ENCODE results near the gene DDAH1.

Gene DDAH1

DNA sequence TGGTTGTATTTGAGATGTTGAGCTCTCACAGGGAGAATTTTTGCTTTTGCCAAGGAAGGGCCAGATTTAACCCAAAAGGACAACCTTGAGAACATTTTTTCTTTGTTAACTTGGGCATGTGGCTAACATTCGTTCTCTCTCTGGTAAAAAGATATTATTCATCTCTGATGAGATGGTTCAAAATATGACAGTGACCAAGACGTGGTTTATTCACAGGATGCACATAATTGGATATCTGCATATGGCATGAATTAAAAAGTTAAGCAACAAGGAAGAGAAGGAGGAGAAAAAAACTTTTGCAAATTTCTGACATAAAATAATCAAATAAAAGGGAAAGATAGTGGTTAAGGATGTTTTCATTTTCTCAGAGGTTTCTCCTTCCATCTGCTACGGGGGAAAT is 145.5 kb downstream of the DDAH1 start:
- no peak for DNase-seq (ENCODE audit: low read depth, low spot score)
- ChIA-PET POLR2A (interaction anchor here (1.0 to 2.3 kb wide), 3 partner anchors 11 to 259 kb away, joined by 3 to 14 read pairs (median 4); no protein-coding TSS in a partner anchor), CTCF (interaction anchor here (1.4 kb wide), 1 partner anchor 11 kb away, joined by 4 read pairs; no protein-coding TSS in a partner anchor)
- TF ChIP-seq, protein P1, sequence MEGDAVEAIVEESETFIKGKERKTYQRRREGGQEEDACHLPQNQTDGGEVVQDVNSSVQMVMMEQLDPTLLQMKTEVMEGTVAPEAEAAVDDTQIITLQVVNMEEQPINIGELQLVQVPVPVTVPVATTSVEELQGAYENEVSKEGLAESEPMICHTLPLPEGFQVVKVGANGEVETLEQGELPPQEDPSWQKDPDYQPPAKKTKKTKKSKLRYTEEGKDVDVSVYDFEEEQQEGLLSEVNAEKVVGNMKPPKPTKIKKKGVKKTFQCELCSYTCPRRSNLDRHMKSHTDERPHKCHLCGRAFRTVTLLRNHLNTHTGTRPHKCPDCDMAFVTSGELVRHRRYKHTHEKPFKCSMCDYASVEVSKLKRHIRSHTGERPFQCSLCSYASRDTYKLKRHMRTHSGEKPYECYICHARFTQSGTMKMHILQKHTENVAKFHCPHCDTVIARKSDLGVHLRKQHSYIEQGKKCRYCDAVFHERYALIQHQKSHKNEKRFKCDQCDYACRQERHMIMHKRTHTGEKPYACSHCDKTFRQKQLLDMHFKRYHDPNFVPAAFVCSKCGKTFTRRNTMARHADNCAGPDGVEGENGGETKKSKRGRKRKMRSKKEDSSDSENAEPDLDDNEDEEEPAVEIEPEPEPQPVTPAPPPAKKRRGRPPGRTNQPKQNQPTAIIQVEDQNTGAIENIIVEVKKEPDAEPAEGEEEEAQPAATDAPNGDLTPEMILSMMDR (IDR thresholded peaks at IDR 0.05; ENCODE audit: insufficient read depth, low read length, missing control alignments) = no peak
- no peak overlapping the region for H3K4me3 ChIP-seq (ENCODE audit: low read depth, low read length)

DNA sequence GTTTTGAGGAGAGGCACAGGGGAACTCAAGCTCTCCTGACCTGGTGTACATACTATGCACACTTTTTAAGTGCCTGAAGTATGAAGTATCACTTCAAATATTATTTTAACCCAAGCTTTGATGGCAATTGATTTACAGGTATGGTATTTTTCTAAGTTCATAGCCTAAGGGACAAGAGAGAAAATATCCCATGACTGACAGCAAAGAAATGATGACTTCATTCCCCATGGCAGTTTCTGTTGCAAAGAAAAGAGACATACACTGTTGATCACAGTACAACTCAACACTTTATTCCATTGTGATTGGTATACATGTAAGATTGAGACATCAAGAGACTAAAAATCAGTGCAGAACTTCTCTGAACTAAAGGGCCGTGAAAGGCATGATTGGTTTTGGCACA is 146.7 kb downstream of the DDAH1 start:
- TF ChIP-seq, protein P1 (IDR thresholded peaks at IDR 0.05; ENCODE audit: insufficient read depth, low read length, missing control alignments) = no peak
- DNase-seq (ENCODE audit: low read depth, low spot score) = no peak
- CTCF ChIA-PET = interaction anchor here (2.4 kb wide), 1 partner anchor 10 kb away, joined by 13 read pairs; no protein-coding TSS in a partner anchor
- no peak overlapping the region for H3K4me3 ChIP-seq (ENCODE audit: low read depth, low read length)
- POLR2A ChIA-PET = no interaction called here

DNA sequence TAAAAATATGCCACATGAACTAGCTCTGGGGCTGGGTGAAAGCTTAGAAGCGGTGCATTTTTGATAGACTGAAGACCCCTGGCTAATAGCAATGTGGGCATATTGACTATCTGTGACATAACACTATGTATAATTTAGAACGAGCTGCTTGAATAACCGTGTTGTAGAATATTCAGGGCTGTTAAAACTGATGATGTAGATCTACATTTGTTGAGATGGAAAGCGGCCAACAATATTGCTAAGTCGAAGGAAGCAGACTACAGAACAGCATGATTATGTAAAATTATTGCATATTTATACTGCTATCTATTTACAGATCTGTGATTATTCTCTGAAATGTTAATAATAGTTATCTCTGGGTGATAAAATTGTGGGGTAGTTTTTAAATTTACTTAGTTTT is 147.4 kb downstream of the DDAH1 start:
- TF ChIP-seq, protein P1 (IDR thresholded peaks at IDR 0.05; ENCODE audit: insufficient read depth, low read length, missing control alignments) = no peak
- CTCF ChIA-PET = interaction anchor here (2.4 kb wide), 1 partner anchor 9 kb away, joined by 13 read pairs; no protein-coding TSS in a partner anchor
- POLR2A ChIA-PET = no interaction called here
- no peak for DNase-seq (ENCODE audit: low read depth, low spot score)
- H3K4me3 ChIP-seq (ENCODE audit: low read depth, low read length) = no peak overlapping the region

DNA sequence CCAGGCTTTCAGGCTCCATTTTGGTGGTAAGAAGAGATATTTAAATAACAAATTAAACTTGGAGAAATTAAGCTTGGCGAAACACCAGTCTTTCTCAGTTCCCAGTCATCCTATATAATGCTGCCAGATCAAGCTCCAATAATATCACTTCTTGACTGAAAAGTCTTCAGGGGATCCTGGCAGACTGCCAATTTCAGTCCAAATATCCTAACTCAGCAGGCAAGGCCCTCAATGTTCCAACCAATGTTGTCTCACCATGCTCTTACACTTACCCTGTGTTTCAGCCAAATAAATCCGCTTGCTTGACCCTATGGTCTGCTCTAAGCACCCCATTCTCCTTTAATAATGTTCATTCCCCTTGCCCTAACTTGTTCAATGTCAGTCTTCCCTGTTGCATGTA is 148.6 kb downstream of the DDAH1 start:
- no peak for DNase-seq (ENCODE audit: low read depth, low spot score)
- POLR2A ChIA-PET = no interaction called here
- CTCF ChIA-PET = interaction anchor here (1.1 to 2.4 kb wide), 2 partner anchors 8 to 91 kb away, joined by 3 to 13 read pairs; no protein-coding TSS in a partner anchor
- TF ChIP-seq, protein P1 (IDR thresholded peaks at IDR 0.05; ENCODE audit: insufficient read depth, low read length, missing control alignments) = no peak
- H3K4me3 ChIP-seq (ENCODE audit: low read depth, low read length) = no peak overlapping the region

DNA sequence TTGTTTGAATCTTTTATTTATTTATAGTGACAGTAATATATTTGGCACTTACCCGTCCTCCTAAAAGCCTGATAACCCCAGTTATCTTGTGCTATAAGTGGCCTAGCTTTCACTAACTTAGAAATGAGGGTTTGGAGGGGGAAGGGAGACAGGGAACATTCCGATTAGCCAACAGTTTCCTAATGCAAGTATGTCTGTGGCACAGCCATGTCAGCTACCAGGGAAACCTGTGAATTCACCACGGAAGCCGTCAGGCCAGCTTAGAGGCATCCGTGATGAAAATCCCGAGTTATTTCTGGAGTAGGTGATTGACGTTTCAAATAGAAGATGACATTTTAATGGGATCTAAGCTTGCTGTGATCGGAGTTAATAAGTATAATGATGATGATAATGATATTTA is 149.2 kb downstream of the DDAH1 start:
- DNase-seq (ENCODE audit: low read depth, low spot score) = no peak
- TF ChIP-seq, protein P1 (IDR thresholded peaks at IDR 0.05; ENCODE audit: insufficient read depth, low read length, missing control alignments) = no peak
- ChIA-PET CTCF (interaction anchor here (1.0 to 1.1 kb wide), 4 partner anchors 25 to 92 kb away, joined by 3 to 5 read pairs (median 3); partner anchors contain the start of gene C1orf52), POLR2A (interaction anchor here (0.9 to 2.3 kb wide), 5 partner anchors 28 to 268 kb away, joined by 3 to 11 read pairs (median 5); partner anchors contain the start of gene CCN1)
- H3K4me3 ChIP-seq (ENCODE audit: low read depth, low read length) = no peak overlapping the region

DNA sequence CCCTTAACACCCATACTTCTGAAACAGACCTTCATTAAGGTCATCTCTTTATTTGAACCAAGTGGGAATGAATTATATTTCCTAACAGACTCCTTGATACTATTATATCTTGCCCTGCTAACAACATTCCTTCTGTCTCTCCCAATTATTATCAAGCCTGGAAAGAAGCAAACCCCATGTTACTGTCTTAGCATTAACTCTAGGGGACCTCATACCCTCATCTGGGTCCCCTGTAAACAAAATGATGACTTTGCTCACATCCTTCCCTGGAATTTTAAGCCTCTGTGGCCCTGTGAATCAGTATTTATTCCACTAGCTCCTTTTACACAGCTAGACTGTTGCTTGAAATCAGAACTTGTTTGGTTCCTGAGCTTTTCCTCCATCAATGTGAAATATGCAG is 150.2 kb downstream of the DDAH1 start:
- TF ChIP-seq, protein P1 (IDR thresholded peaks at IDR 0.05; ENCODE audit: insufficient read depth, low read length, missing control alignments) = no peak
- POLR2A ChIA-PET = interaction anchor here (0.6 to 2.3 kb wide), 10 partner anchors 11 to 315 kb away, joined by 3 to 15 read pairs (median 5); partner anchors contain the start of genes BCL10 and CCN1
- no peak for DNase-seq (ENCODE audit: low read depth, low spot score)
- H3K4me3 ChIP-seq (ENCODE audit: low read depth, low read length) = no peak overlapping the region
- CTCF ChIA-PET = interaction anchor here (1.0 to 1.1 kb wide), 2 partner anchors 17 to 26 kb away, joined by 3 to 5 read pairs; no protein-coding TSS in a partner anchor
